Mucosa of descending colon (tissue), 3 donors: ENCODE measurements around the gene SLAIN2. TPM values are rescaled to one million over a fixed set of nuclear protein-coding genes. Genes with fewer than 3 reads are reported as not detected.

Source experiments
- ATAC-seq: fragments of 200-7000 bp; cut with Tn5 transposase; one replicate; pipeline ENCODE4 v1.9.1; 2020; ENCODE audit warnings: mild to moderate bottlenecking, moderate library complexity
- DNase-seq, 3 donors: peaks; one replicate each; pipeline ENCODE4 v3.0.0-alpha.2; 2020
- H3K36me3 ChIP-seq: fragments of 200-600 bp; one replicate; pipeline ENCODE4 v1.8.0; 2021; ENCODE audit warnings: low read depth, mild to moderate bottlenecking
- H3K4me1 ChIP-seq: fragments of 200-600 bp; one replicate; pipeline ENCODE4 v1.8.0; 2021; ENCODE audit warnings: low read depth, mild to moderate bottlenecking
- H3K4me3 ChIP-seq: fragments of 200-600 bp; one replicate; pipeline ENCODE4 v1.8.0; 2021; ENCODE audit warnings: mild to moderate bottlenecking
- H3K9me3 ChIP-seq: fragments of 200-600 bp; one replicate; pipeline ENCODE4 v1.8.0; 2021; ENCODE audit warnings: mild to moderate bottlenecking
- intact Hi-C, 2 donors: fragments of 100-400 bp; cut with DNase I in 1 of 2; cut with micrococcal nuclease in 1 of 2; formaldehyde crosslinking; loops; one replicate each; pipeline versions ENCODE4 v1.11.0 to v1.11.1; 2022; cut with DNase I, micrococcal nuclease
- total RNA-seq, 3 donors: library from RNA; stranded (reverse); fragmentation: NEBNext Ultra II Directional in 2 of 3; extraction: Animal tissue kit (Norgen Biotek cat#: 25700) in 2 of 3; gene quantifications; one replicate each; pipeline versions ENCODE4 v1.2.1 to v1.2.4, GENCODE V29; 2021 to 2023
- TF ChIP-seq, protein P1 (sequence below): fragments of 200-600 bp; IDR thresholded peaks from one replicate; pipeline ENCODE4 v1.8.0; 2022; ENCODE audit warnings: antibody characterized with exemption, mild to moderate bottlenecking
- donor health status: DM: no; HTN: no; CAD: no; lungs with moderate emphysema.
- donor health status: DM: no; HTN: no; CAD: no.
- donor health status: DM: no; HTN: yes; CAD: no.

Gene SLAIN2
- total RNA-seq, 3 donors from 2014 or later = 73.5 to 153 (median 90.6) TPM

DNA sequence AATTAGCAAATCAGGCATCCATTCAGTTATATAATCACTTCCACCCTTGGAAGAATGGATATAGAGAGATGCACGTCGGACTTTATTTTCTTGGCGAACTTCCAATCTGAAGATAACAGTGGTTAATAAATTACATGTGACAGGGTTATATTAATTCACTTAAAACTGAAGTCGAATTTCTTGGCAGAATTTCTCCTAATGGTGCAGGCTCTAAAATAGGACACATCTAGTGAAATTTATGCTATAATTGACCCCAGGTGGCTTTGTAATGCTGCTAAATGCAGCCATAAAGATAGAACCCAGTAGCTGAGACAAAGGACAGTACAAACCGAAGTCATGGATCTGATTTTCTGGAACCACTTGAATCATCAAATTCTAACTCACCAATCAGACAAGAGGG, 121.0 kb downstream of the SLAIN2 start:
- Histone ChIP-seq H3K36me3 (no peaks in the 10 kb centered on the region), H3K4me1 (no peaks in the 10 kb centered on the region), H3K9me3 (no peaks in the 10 kb centered on the region), H3K4me3 (no peak overlapping the region)
- no peak for DNase-seq
- intact Hi-C loops = no loop called here
- no peak for ATAC-seq
- TF ChIP-seq, protein P1, sequence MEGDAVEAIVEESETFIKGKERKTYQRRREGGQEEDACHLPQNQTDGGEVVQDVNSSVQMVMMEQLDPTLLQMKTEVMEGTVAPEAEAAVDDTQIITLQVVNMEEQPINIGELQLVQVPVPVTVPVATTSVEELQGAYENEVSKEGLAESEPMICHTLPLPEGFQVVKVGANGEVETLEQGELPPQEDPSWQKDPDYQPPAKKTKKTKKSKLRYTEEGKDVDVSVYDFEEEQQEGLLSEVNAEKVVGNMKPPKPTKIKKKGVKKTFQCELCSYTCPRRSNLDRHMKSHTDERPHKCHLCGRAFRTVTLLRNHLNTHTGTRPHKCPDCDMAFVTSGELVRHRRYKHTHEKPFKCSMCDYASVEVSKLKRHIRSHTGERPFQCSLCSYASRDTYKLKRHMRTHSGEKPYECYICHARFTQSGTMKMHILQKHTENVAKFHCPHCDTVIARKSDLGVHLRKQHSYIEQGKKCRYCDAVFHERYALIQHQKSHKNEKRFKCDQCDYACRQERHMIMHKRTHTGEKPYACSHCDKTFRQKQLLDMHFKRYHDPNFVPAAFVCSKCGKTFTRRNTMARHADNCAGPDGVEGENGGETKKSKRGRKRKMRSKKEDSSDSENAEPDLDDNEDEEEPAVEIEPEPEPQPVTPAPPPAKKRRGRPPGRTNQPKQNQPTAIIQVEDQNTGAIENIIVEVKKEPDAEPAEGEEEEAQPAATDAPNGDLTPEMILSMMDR = no peak

DNA sequence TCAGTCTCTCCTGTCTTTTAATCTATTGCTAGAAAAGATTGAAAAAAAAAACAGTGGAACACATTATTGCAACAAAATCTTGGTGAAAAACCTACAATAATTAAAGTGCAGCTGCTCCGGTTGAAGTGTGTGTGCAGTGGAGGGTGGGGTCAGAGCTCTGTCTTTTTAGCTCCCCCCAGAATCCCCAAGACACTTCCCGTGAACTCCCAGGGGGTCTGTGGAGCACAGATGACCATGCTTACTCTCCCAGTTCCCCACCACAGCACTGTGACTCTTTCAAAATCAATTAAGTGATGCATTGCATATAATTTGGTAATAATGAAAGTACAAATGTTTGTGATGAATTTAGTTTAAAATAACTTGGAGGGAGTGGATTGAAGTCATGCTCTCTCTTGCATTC, 126.1 kb downstream of the SLAIN2 start:
- intact Hi-C loops = no loop called here
- DNase-seq = no peak
- H3K4me3 ChIP-seq = no peak overlapping the region
- ATAC-seq = no peak
- no peaks in the 10 kb centered on the region for H3K36me3 ChIP-seq
- TF ChIP-seq, protein P1 = no peak
- no peaks in the 10 kb centered on the region for H3K9me3 ChIP-seq
- no peaks in the 10 kb centered on the region for H3K4me1 ChIP-seq

DNA sequence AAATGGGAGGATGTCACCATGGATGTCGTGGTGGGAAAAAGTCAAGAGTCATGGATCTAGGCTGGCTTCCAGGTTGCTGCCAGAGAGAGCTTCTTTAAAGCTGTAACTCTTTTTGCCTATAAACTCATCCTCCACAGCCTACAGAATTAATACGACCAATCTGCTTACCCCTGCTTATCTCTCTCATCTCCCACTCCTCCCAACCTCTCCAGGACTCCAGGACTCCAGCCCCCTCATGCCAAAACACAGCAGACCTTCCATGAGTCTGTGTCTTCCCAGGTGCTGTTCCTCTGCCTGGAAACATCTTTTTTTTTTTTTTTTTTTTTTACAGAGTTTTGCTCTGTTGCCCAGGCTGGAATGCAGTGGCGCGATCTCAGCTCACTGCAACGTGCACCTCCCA, 126.6 kb downstream of the SLAIN2 start:
- no peaks in the 10 kb centered on the region for H3K36me3 ChIP-seq
- DNase-seq = no peak
- no peak overlapping the region for H3K4me3 ChIP-seq
- TF ChIP-seq, protein P1 = no peak
- intact Hi-C loops = no loop called here
- H3K4me1 ChIP-seq = no peaks in the 10 kb centered on the region
- ATAC-seq = no peak
- no peaks in the 10 kb centered on the region for H3K9me3 ChIP-seq

DNA sequence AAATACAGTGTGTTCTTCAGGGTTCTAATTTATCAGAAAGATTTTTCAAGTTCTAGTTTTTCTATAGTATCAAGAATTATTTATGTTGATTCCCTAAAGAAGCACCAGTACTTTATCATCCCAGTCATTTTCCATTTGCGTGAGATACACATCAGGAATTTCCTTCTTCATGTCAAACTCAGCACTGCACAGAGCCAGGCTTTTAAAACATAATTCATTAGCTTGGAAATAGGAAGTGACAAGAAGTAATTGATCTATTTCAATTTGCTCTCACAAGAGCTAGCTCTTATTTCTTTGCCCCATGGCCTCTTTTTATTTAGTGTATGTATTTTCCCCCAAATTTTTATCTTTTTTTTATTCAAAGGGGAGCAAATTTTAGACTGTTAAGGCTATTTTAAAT, 128.8 kb downstream of the SLAIN2 start:
- DNase-seq (no peak), ATAC-seq (no peak)
- Histone ChIP-seq H3K9me3 (no peaks in the 10 kb centered on the region), H3K4me3 (no peak overlapping the region), H3K36me3 (no peaks in the 10 kb centered on the region), H3K4me1 (no peaks in the 10 kb centered on the region)
- intact Hi-C loops = no loop called here
- TF ChIP-seq, protein P1 = no peak

DNA sequence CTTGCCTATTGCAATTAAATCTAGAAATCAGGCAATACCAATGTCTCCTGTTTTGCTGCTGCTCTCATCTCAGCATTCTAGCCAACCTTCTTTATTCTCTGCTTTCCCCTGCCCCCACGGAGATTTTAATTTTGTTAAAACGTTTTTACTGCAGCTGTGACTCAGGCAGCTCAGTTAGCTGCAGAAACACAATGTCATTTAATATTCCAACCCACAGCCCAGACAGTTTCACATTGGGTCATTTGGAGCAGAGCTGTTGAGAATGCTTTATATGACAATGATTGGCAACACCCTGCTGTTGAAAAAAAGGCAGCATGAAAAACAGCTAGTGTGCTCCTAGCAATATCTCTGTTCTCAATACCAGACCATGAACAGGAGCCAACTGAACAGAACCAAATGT, 129.2 kb downstream of the SLAIN2 start:
- H3K4me3 ChIP-seq = no peak overlapping the region
- intact Hi-C loops = no loop called here
- TF ChIP-seq, protein P1 = no peak

DNA sequence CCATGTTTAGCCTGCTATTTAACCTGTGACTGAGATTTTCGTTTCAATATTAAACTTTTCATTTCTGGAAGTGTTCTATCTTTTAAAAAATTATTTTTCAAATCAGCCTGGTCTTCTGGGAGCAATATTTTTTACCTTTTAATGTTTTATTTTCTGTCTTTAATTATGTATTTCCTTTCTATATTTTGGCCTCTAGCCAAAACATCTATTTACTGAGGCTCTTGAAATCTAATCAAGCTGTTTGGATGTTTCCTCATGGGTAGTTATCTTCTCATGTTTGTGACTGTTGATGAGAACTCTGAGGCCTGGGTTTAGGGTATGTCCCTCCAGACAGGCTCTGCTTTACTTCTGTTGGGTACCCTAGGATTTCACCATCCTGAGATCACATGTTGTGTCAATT, 131.5 kb downstream of the SLAIN2 start:
- TF ChIP-seq, protein P1 = no peak
- ATAC-seq = no peak
- H3K4me1 ChIP-seq = no peaks in the 10 kb centered on the region
- H3K4me3 ChIP-seq = no peak overlapping the region
- DNase-seq = no peak
- no peaks in the 10 kb centered on the region for H3K9me3 ChIP-seq
- H3K36me3 ChIP-seq = no peaks in the 10 kb centered on the region
- intact Hi-C loops = no loop called here

More for the DNA sequence above, 129.2 kb downstream of the SLAIN2 start:
- H3K9me3 ChIP-seq = no peaks in the 10 kb centered on the region
- H3K4me1 ChIP-seq = no peaks in the 10 kb centered on the region
- ATAC-seq (no peak), DNase-seq (no peak)
- no peaks in the 10 kb centered on the region for H3K36me3 ChIP-seq
